ENCODE data around the gene GCA. TPM values are rescaled to one million over a fixed set of nuclear protein-coding genes. Genes with fewer than 3 reads are reported as not detected.

The GCA gene
- total and polyA plus RNA-seq, 2 of the 8 experiments (the other 6 are each of a cell fraction or from before 2014, with no cell fraction given) = 37.4 to 42.0 TPM

- peak overlapping the region in 1 of 2 experiments; percentile 49; a peak in 1 of 4 replicates for H3K4me2 ChIP-seq (ENCODE audit: insufficient read depth in 1 of 2, low read depth in 2 of 2, low read length in 2 of 2)
- H3K56ac ChIP-seq (replicated peaks; ENCODE audit: insufficient read length, low read depth, low read length) = no peak overlapping the region
- H3K36me3 ChIP-seq (ENCODE audit: control insufficient read depth in 2 of 4, insufficient read depth in 4 of 4, low read length in 3 of 4) = no peaks in the 10 kb centered on the region
- FAIRE-seq (no peak), DNase-seq (ENCODE audit: low read depth in 1 of 2, low spot score in 2 of 2) (no peak)
- H2BK5ac ChIP-seq (ENCODE audit: low read depth, low read length) = no peak overlapping the region
- no peak overlapping the region for H4K8ac ChIP-seq (ENCODE audit: extremely low read depth, insufficient read depth, low read length)
- H3K27ac ChIP-seq (ENCODE audit: low read depth, low read length) = no peak overlapping the region
- no peak overlapping the region; a peak in 1 of 8 replicates for H3K4me3 ChIP-seq (ENCODE audit: extremely low read depth in 1 of 4, insufficient read depth in 2 of 4, low read depth in 3 of 4, low read length in 4 of 4)
- H2BK120ac ChIP-seq (replicated peaks; ENCODE audit: low read depth, low read length) = no peak overlapping the region
- H4K20me1 ChIP-seq (replicated peaks in 1 of 2; ENCODE audit: control insufficient read depth in 1 of 2, insufficient read depth in 2 of 2, low read length in 2 of 2) = no peaks in the 10 kb centered on the region
- H3K9ac ChIP-seq (replicated peaks in 1 of 4; ENCODE audit: extremely low read depth in 1 of 4, low read depth in 3 of 4, low read length in 3 of 4) = no peak overlapping the region
- H3K4me1 ChIP-seq (replicated peaks in 1 of 4; ENCODE audit: control insufficient read depth in 3 of 4, insufficient read depth in 4 of 4, low read length in 3 of 4) = peaks cover 0 to 6% (median 3%) of the 10 kb centered on the region in 4 experiments; a peak in 3 of 7 replicates
- TF ChIP-seq POLR2AphosphoS5 (IDR thresholded peaks at IDR 0.05; ENCODE audit: low read depth, low read length) (no peak), CHD2 (IDR thresholded peaks at IDR 0.05; ENCODE audit: low read length) (no peak), SP2 (IDR thresholded peaks at IDR 0.05; ENCODE audit: low read length) (no peak), TBP (IDR thresholded peaks at IDR 0.05; ENCODE audit: low read depth, low read length) (no peak), ZNF274 (IDR thresholded peaks at IDR 0.05; ENCODE audit: borderline replicate concordance, extremely low read depth, low read length) (no peak), BRCA1 (IDR thresholded peaks at IDR 0.05; ENCODE audit: low read depth, low read length) (no peak)
- H3K23me2 ChIP-seq (ENCODE audit: low read depth, low read length) = no peaks in the 10 kb centered on the region
- H4K5ac ChIP-seq (ENCODE audit: insufficient read length, low read depth, low read length) = no peak overlapping the region
- no peak overlapping the region for H3K4ac ChIP-seq (replicated peaks; ENCODE audit: insufficient read length, low read depth, low read length)
- H2BK15ac ChIP-seq (ENCODE audit: low read length) = no peak overlapping the region
- H2BK20ac ChIP-seq (ENCODE audit: low read length) = no peak overlapping the region
- no peaks in the 10 kb centered on the region for H3K27me3 ChIP-seq (replicated peaks in 1 of 4; ENCODE audit: control insufficient read depth in 3 of 4, extremely low read depth in 1 of 4, insufficient read depth in 3 of 4, low read length in 3 of 4)
- POLR2A ChIA-PET (ENCODE audit: partially characterized antibody) = no interaction called here
- H3K23ac ChIP-seq (ENCODE audit: insufficient read length) = no peak overlapping the region
- no peak overlapping the region; the same call in 1 of the 2 replicates for H2AFZ ChIP-seq (ENCODE audit: low read length)
- H3K14ac ChIP-seq (ENCODE audit: insufficient read length) = no peak overlapping the region
- CTCF ChIA-PET (ENCODE audit: partially characterized antibody) = interaction anchor here (0.6 to 1.0 kb wide), 2 partner anchors 8 to 478 kb away, joined by 3 read pairs; no protein-coding TSS in a partner anchor
- H2BK12ac ChIP-seq (ENCODE audit: low read depth, low read length) = no peak overlapping the region
- H3K79me2 ChIP-seq (ENCODE audit: control insufficient read depth in 1 of 2, insufficient read depth in 2 of 2, low read length in 2 of 2) = no peaks in the 10 kb centered on the region
- H3K9me3 ChIP-seq (ENCODE audit: insufficient read depth in 2 of 2, low read depth in 1 of 2, low read length in 1 of 2) = no peaks in the 10 kb centered on the region
- H2AK5ac ChIP-seq (ENCODE audit: low read depth, low read length) = no peak overlapping the region
- H4K91ac ChIP-seq (replicated peaks; ENCODE audit: insufficient read length, low read length) = no peak overlapping the region
- 96% methylated on average over 2 of the region's 2 CpGs; no CpG with 5 or more reads in 1 of the 2 experiments for WGBS, 2 experiments (ENCODE audit: extremely low coverage in 1 of 2, insufficient coverage in 1 of 2, insufficient read length in 1 of 2, insufficient replicate concordance in 2 of 2, low coverage in 1 of 2, low lambda C conversion rate in 2 of 2, missing lambda C conversion rate in 1 of 2)
- H3K18ac ChIP-seq (ENCODE audit: extremely low read depth, low read length) = peak overlapping the region; percentile 52; the same call in 1 of the 2 replicates
- H3K79me1 ChIP-seq (ENCODE audit: low read depth, low read length) = no peaks in the 10 kb centered on the region
These were observed 57.9 kb downstream of the GCA start for GRCh38 chr2:162401871-162402270.

All from H1 (cell line).